Neural progenitor cell (in vitro differentiated cells): Measurements from ENCODE around the gene EDN2. TPM values are rescaled to one million over a fixed set of nuclear protein-coding genes. Genes with fewer than 3 reads are reported as not detected.

Experiments used
- DNase-seq: peaks from one replicate; pipeline ENCODE4 v3.0.0-alpha.2; 2016; ENCODE audit warnings: low spot score
- H2AFZ ChIP-seq: fragments of 200-600 bp; sonication (generic); replicated peaks from 2 replicates; pipeline ENCODE4 v1.6.1; 2016; ENCODE audit warnings: antibody characterized with exemption
- H3F3A ChIP-seq: fragments of 200-600 bp; sonication (generic); 2 replicates; pipeline ENCODE4 v1.6.1; 2016; ENCODE audit warnings: antibody characterized with exemption, low read depth
- H3K27ac ChIP-seq: fragments of 200-600 bp; sonication (generic); 2 replicates; pipeline ENCODE4 v1.5.1; 2016; ENCODE audit warnings: mild to moderate bottlenecking
- H3K27me3 ChIP-seq: fragments of 200-600 bp; sonication (generic); 2 replicates; pipeline ENCODE4 v1.6.1; 2016; ENCODE audit warnings: mild to moderate bottlenecking, moderate library complexity
- H3K36me3 ChIP-seq: fragments of 200-600 bp; sonication (generic); 2 replicates; pipeline ENCODE4 v1.5.1; 2016
- H3K4me1 ChIP-seq: fragments of 200-600 bp; sonication (generic); 2 replicates; pipeline ENCODE4 v1.6.1; 2016; ENCODE audit warnings: mixed run types
- H3K4me2 ChIP-seq: fragments of 200-600 bp; sonication (generic); 2 replicates; pipeline ENCODE4 v1.6.1; 2016
- H3K4me3 ChIP-seq: fragments of 200-600 bp; sonication (generic); 2 replicates; pipeline ENCODE4 v1.5.1; 2016
- H3K79me2 ChIP-seq: fragments of 200-600 bp; sonication (generic); 2 replicates; pipeline ENCODE4 v1.6.1; 2016; ENCODE audit warnings: low read depth
- H3K9ac ChIP-seq: fragments of 200-600 bp; sonication (generic); 2 replicates; pipeline ENCODE4 v1.6.1; 2016
- H3K9me3 ChIP-seq: fragments of 200-600 bp; sonication (generic); 2 replicates; pipeline ENCODE4 v1.5.1; 2016; ENCODE audit warnings: low read depth
- H4K20me1 ChIP-seq: fragments of 200-600 bp; sonication (generic); 2 replicates; pipeline ENCODE4 v1.6.1; 2016; ENCODE audit warnings: low read depth
- H3K27ac Mint-ChIP-seq: 3 replicates; pipeline ENCODE4 v1.8.0; 2021; ENCODE audit warnings: mixed read lengths
- H3K27me3 Mint-ChIP-seq: 2 replicates; pipeline ENCODE4 v1.8.0; 2022; ENCODE audit warnings: low read depth, mild to moderate bottlenecking, inconsistent platforms, moderate library complexity, mixed read lengths; ENCODE audit not compliant: insufficient read depth
- H3K36me3 Mint-ChIP-seq: 3 replicates; pipeline ENCODE4 v1.8.0; 2021; ENCODE audit warnings: mixed read lengths
- H3K4me1 Mint-ChIP-seq: 3 replicates; pipeline ENCODE4 v1.8.0; 2021; ENCODE audit warnings: mixed read lengths
- H3K4me3 Mint-ChIP-seq: 3 replicates; pipeline ENCODE4 v1.8.0; 2021; ENCODE audit warnings: mild to moderate bottlenecking, moderate library complexity, mixed read lengths
- H3K9me3 Mint-ChIP-seq: 3 replicates; pipeline ENCODE4 v1.8.0; 2020; ENCODE audit warnings: mixed read lengths
- CTCF ChIP-seq: fragments of 200-600 bp; sonication (generic); IDR thresholded peaks from 2 replicates; pipeline ENCODE4 v1.5.1; 2017; ENCODE audit warnings: antibody characterized with exemption, mild to moderate bottlenecking
- EZH2 ChIP-seq: fragments of 200-600 bp; sonication (generic); IDR thresholded peaks from 2 replicates; pipeline ENCODE4 v1.6.1; 2017; ENCODE audit warnings: antibody characterized with exemption, mild to moderate bottlenecking, moderate library complexity
- EZH2phosphoT487 ChIP-seq: fragments of 200-600 bp; sonication (generic); IDR thresholded peaks from 2 replicates; pipeline ENCODE4 v1.6.1; 2017; ENCODE audit warnings: antibody characterized with exemption
- total RNA-seq: library from RNA; depleted of rRNA; stranded (reverse); fragments of >200 nt; gene quantifications from 2 replicates; pipeline ENCODE4 v1.2.3, GENCODE V29; 2015; ENCODE audit warnings: low replicate concordance

EDN2 gene
- total RNA-seq, 1 donor from 2014 or later, result not detected

DNA sequence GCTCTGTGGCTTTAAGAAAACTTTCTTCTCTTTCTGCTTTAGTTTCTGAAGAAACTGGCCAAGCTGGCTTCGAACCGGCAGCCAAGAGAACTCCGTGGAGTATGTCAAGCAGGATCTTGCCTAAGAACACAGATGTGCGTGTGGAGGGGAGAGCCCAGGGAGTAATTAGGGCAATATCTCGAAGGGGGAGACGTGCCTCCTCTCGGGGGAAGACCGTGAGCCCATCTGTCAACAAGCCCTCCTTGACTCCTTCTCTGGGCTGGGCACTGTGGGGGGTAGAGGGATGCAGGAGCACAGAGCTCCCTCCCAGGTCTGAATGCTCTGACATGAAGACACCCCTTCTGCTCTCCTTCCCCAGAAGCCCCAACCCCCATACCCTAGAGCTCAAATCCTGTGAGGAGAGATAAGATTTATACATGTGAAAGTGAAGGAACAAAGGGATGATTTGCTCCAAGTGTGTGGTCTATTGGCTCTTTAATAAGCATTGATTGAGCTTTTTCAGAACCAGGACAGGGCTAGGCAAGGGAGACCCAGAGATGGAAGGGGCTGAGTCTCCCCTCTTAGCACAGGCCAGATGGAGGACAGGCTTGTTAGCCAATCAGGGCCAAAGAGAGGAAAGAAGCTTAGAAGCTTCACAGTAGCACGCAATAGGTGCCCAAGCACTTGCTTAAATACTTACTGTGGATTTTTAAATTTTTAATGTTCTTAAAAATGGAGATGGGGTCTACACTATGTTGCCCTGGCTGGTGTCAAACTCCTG is 37.5 kb downstream of the EDN2 start:
- no peak for TF ChIP-seq EZH2
- no peak for TF ChIP-seq CTCF
- no peak for TF ChIP-seq EZH2phosphoT487
- Histone ChIP-seq H3K79me2 (no peaks in the 10 kb centered on the region), H2AFZ (no peak overlapping the region), H3K4me3 (no peak overlapping the region), H3K27me3 (no peaks in the 10 kb centered on the region), H3K27ac (no peak overlapping the region), H3F3A (no peaks in the 10 kb centered on the region), H3K36me3 (no peaks in the 10 kb centered on the region), H3K9me3 (no peaks in the 10 kb centered on the region), H3K4me2 (no peak overlapping the region), H4K20me1 (no peaks in the 10 kb centered on the region), H3K4me1 (peaks cover 8% of the 10 kb centered on the region), H3K9ac (no peak overlapping the region)
- Mint-ChIP-seq H3K9me3 (peaks cover 16% of the 10 kb centered on the region), H3K27me3 (peaks cover 10% of the 10 kb centered on the region), H3K27ac (no peak overlapping the region), H3K4me3 (no peak overlapping the region), H3K36me3 (peaks cover 3% of the 10 kb centered on the region), H3K4me1 (peaks cover 16% of the 10 kb centered on the region)
- no peak for DNase-seq

GRCh38 chr1:41444785-41445184 is 39.7 kb downstream of the EDN2 start:
- no peak for DNase-seq
- TF ChIP-seq EZH2 (no peak), CTCF (no peak), EZH2phosphoT487 (no peak)
- no peaks in the 10 kb centered on the region for H3F3A ChIP-seq
- Mint-ChIP-seq H3K36me3 (peaks cover 3% of the 10 kb centered on the region), H3K4me3 (no peak overlapping the region), H3K4me1 (peaks cover 15% of the 10 kb centered on the region), H3K27ac (no peak overlapping the region), H3K27me3 (peaks cover 11% of the 10 kb centered on the region), H3K9me3 (peaks cover 16% of the 10 kb centered on the region)
- H3K4me3 ChIP-seq, result no peak overlapping the region
- H3K4me1 ChIP-seq, result peaks cover 5% of the 10 kb centered on the region
- H3K27me3 ChIP-seq, result no peaks in the 10 kb centered on the region
- H3K27ac ChIP-seq, result no peak overlapping the region
- no peak overlapping the region for H3K9ac ChIP-seq
- H3K36me3 ChIP-seq, result no peaks in the 10 kb centered on the region
- no peaks in the 10 kb centered on the region for H3K9me3 ChIP-seq
- no peaks in the 10 kb centered on the region for H3K79me2 ChIP-seq
- H4K20me1 ChIP-seq, result no peaks in the 10 kb centered on the region
- no peak overlapping the region for H2AFZ ChIP-seq
- no peak overlapping the region for H3K4me2 ChIP-seq

DNA sequence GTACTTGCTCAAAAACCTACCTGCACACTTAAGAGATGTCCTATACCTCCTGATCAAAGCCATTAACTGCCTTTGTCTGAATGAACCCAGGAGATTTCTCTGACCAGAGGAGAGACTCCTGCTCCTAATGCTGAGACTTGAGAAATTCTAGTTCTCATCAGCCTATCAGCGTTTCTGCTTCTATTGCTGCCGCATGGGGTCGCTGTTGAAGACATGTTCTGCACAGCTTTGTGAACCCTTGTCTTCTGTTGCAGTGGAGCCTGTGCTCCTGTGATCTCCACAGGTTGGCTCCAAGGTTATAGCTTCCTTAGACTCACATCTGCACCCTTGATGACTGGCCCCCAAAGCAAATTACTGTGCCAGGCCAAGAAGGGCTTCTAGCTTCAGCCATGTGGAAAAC is 40.2 kb downstream of the EDN2 start:
- Histone ChIP-seq H3K9ac (no peak overlapping the region), H3K27ac (no peak overlapping the region), H3K4me1 (no peaks in the 10 kb centered on the region), H3F3A (no peaks in the 10 kb centered on the region), H2AFZ (no peak overlapping the region), H3K27me3 (no peaks in the 10 kb centered on the region), H3K4me3 (no peak overlapping the region), H3K9me3 (no peaks in the 10 kb centered on the region), H4K20me1 (no peaks in the 10 kb centered on the region), H3K79me2 (no peaks in the 10 kb centered on the region), H3K4me2 (no peak overlapping the region), H3K36me3 (no peaks in the 10 kb centered on the region)
- TF ChIP-seq CTCF (peak; percentile 39), EZH2phosphoT487 (no peak), EZH2 (no peak)
- peaks cover 3% of the 10 kb centered on the region for H3K36me3 Mint-ChIP-seq
- peaks cover 12% of the 10 kb centered on the region for H3K27me3 Mint-ChIP-seq
- peaks cover 10% of the 10 kb centered on the region for H3K4me1 Mint-ChIP-seq
- no peak overlapping the region for H3K4me3 Mint-ChIP-seq
- no peak for DNase-seq
- peaks cover 16% of the 10 kb centered on the region for H3K9me3 Mint-ChIP-seq
- H3K27ac Mint-ChIP-seq, result no peak overlapping the region
